GM21619 (cell line): Measurements from ENCODE around the gene TAC1.
"Not testable (repeated sequence)": the region's sequence is repeated elsewhere in the genome, so short reads cannot be mapped to it uniquely, and the experiment has no call there.

Source experiments
- ATAC-seq: cut with Tn5 transposase; IDR thresholded peaks from one replicate; pipeline ENCODE4 v1.9.1; 2021; ENCODE audit not compliant: unreplicated experiment

TAC1 gene

GRCh38 chr7:97731736-97732564 lies at the start of gene TAC1:
Gene TAC1, plus strand, starts transcription at chr7:97732086. Its CDS starts 527 bp downstream, at chr7:97732613.
- no peak for ATAC-seq

- no peak for ATAC-seq
Measured at GRCh38 chr7:97685952-97686351, 45.9 kb upstream of the TAC1 start.

GRCh38 chr7:97693586-97693985 lies 38.3 kb upstream of the TAC1 start:
- ATAC-seq: no peak

DNA sequence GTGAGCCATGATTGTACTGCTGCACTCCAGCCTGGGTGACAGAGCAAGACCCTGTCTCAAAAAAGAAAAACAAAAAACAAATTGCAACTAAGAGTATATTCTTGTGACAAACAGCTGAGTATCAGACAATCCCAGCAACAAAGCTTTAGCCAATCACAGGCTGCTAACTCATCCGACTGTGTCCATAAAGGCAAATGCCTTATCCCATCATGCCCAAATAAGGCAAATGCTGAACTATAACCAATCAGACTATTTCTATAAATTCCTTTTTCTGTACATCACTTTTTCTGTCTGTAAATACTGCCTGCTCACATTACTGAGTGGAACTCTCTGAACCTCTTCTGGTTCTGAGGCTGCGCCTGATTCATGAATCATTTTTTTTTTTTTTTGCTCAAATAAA lies 37.5 kb upstream of the TAC1 start:
- ATAC-seq: no peak

DNA sequence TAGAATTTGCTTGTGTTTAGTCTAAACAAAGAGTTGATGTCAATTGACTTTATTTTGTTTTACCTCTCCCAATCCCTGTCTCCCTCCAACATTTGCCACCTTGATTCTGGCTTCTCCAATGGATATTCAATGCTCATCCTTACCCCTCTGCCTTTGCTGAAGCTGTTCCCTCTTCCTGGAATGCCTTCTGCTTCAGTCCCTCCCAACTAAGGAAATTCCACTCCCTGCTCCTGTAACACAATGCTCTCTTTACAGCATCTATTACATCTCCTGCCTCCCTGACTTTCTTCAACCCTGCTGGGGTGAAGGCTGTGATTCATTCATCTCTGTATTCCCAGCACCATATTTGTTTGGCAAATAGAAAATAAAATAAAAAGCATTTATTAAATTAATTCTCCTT lies 34.5 kb upstream of the TAC1 start:
- no peak for ATAC-seq

- ATAC-seq: no peak
Measured at GRCh38 chr7:97722386-97722785, 9.5 kb upstream of the TAC1 start.

DNA sequence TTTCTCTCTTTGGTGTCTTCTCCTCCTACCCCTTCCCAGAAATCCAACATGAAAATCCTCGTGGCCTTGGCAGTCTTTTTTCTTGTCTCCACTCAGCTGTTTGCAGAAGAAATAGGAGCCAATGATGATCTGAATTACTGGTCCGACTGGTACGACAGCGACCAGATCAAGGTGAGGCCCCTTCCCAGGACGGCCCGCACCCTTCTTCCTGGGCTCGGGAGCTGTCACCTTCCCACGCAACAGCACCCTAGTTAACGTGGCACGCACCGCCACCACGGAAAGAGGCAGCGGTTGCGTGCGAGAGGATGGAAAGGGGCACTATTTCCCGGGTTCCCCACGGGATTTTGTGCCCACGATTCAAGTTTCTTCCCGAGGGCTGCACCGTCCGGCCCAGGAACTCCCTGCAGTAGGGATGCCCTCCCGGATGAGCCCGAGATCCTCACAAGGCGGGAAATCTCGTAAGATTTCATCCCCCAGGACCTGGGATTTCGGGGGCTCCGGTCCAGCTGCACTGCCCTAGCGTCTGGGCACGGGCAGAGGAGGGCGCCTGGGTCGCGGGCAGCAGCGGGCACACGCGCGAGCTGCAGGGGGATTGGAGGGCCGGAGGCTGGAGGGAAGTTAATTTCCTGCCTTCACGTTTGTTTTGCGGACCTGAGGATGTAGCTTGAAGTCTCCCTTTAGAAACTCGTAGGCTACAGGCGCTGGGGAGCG lies 834 bp downstream of the TAC1 start:
- no peak for ATAC-seq

GRCh38 chr7:97733276-97734161 lies 1.6 kb downstream of the TAC1 start:
- ATAC-seq: no peak

DNA sequence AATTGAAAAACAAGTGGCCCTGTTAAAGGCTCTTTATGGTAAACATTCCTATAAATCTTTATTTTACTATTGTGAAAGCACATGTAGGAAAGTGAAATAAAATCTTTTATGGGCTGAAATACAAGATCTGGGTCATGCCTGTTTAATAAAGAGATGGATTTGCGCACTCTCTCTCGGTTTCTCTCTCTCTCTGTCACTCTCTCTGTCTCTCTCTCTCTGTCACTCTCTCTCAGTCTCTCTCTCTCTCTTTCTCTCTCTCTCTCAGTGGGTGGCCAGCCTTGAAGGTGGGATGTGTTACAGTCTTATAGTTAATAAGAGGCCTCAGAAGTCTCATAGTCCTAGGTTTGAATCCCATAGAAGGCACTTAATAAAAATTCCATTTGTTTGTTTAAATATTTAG lies 2.4 kb downstream of the TAC1 start:
- ATAC-seq: no peak

GRCh38 chr7:97735075-97735474 lies 3.2 kb downstream of the TAC1 start:
- ATAC-seq: no peak

GRCh38 chr7:97748482-97748881 lies 16.6 kb downstream of the TAC1 start:
- no peak for ATAC-seq

GRCh38 chr7:97751566-97751965 lies 19.7 kb downstream of the TAC1 start:
- no peak for ATAC-seq

DNA sequence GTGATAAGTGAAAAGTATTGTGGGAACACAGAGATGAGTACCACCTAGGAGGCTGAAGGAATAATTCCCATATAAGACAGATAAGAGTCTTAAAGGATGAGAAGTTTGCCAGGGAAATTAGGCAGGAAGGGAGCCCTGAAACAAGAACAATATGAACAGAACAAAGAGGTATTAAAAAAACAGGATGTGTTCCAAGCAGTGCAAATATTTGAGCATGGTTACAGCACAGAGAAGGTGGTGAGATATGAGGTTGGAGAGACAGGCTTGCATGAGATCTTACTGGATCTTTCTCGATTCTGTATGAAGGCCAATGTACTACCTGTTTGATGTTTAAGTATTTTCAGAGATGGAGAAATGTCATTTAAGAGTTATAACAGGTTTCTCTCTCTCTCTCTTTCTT lies 20.3 kb downstream of the TAC1 start:
- no peak for ATAC-seq

DNA sequence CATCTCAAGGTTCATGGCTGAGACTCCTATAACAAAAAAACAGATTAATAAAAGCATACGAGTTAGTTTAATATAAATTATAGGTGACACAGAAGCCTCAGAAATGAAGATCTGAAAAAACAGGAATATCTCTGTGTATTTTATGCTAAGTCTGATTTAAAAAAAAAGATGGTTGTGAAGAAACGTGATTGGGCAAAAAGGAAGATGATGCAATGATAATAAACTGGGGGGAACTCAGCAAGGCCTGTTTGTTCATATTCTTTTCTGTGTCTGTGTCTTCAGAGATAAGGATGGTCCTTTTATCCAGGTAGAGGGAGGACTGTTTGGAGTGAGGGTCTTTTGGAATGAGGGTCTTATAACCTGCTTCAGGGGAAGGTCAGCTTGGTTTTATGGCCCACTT lies 25.9 kb downstream of the TAC1 start:
- no peak for ATAC-seq

GRCh38 chr7:97770850-97771249 lies 39.0 kb downstream of the TAC1 start:
- no peak for ATAC-seq

DNA sequence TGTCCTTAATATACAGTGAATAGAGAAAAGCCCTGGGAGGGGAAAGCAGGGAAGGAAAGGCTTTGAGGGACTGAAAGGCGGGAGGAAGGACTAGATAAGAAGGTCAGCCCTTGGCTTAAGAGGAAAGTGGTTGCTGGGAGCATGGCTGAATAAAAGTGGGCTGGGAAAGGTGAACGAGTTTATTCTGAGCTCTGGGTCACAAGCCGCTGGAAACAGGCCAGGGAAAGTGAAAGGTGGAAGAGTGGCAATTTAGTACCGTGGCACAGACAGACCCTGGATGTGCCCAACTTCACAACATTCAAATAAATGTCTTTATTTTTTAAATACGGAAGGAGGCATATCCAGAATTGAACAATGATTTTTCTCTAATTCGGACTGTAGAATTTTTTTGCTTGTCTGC lies 39.7 kb downstream of the TAC1 start:
- ATAC-seq: no peak

DNA sequence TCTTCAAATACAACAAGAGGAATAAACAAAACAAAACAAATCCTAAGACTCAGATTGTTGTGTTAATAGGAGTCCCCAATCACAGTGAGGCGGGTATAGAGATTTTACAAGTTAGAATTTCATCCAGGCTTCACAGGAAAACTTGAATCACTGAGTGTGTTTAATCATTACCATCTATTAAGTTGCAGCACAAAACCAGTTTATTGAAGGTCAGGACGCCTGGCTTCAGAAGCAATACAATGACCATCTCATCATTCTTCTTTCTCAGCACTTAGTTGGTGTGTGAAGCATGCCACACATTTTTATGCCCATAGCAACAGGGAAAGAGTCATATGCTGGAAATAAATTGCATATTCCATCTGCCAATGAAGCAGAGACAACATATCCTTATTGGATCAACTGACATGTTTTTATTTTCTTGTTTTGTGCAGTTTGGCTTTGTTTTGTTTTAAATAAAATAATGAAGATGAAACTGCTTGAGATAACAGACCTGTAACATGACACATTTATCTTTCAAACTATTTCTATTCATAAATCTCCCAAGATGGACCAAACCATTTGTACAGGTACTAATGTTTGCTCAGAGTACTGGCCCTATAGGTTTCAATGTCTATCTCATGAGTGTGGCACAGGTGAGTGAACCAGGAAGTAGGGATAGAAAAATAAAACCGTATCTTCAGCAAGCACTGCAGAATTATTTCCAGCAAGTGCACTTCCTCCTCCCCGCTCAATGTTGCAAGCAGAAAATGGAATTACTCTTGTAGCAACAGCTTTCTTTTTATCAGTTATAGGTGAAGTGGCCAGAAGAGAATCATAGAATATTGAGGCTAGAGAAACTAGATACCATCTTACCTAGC lies 40.4 kb downstream of the TAC1 start:
- ATAC-seq: no peak

DNA sequence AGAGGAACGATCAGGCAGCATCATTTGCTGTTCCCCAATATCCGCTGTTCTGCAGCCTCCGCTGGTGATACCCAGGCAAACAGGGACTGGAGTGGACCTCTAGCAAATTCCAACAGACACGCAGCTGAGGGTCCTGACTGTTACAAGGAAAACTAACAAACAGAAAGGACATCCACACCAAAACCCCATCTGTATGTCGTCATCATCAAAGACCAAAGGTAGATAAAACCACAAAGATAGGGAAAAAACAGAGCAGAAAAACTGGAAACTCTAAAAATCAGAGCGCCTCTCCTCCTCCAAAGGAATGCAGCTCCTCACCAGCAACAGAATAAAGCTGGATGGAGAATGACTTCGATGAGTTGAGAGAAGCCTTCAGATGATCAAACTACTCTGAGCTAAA lies 54.5 kb downstream of the TAC1 start:
- ATAC-seq: not testable (repeated sequence)
